SK-N-SH treated with all-trans-retinoic acid at 6 μM for 48 hours (cell line): ENCODE measurements around the gene CHMP6.

Source experiments
- ATAC-seq: fragments of 200-7000 bp; cut with Tn5 transposase; 3 replicates; pipeline ENCODE4 v1.9.1; 2020; ENCODE audit warnings: mild to moderate bottlenecking, moderate library complexity
- ARNTL ChIP-seq: fragments of 450-650 bp; formaldehyde crosslinking; IDR thresholded peaks from 2 replicates; pipeline ENCODE4 v1.5.0; 2020; ENCODE audit warnings: low read depth, mild to moderate bottlenecking, moderate library complexity, borderline replicate concordance
- BACH2 ChIP-seq: fragments of 250-450 bp; sonication (Bioruptor Pico); IDR thresholded peaks from 2 replicates; pipeline ENCODE4 v1.9.0; 2021; ENCODE audit warnings: mild to moderate bottlenecking, borderline replicate concordance
- CSDC2 ChIP-seq: fragments of 250-450 bp; sonication (Bioruptor Pico); IDR thresholded peaks from 2 replicates; pipeline ENCODE4 v1.5.0; 2020; ENCODE audit warnings: mild to moderate bottlenecking, moderate library complexity
- ESRRG ChIP-seq: fragments of 250-450 bp; sonication (Bioruptor Pico); IDR thresholded peaks from 2 replicates; pipeline ENCODE4 v1.6.1; 2021; ENCODE audit warnings: mild to moderate bottlenecking
- GLIS3 ChIP-seq: fragments of 250-450 bp; sonication (Bioruptor Pico); IDR thresholded peaks from 2 replicates; pipeline ENCODE4 v1.5.0; 2020; ENCODE audit warnings: mild to moderate bottlenecking, moderate library complexity
- ISL1 ChIP-seq: fragments of 250-450 bp; sonication (Bioruptor Pico); IDR thresholded peaks from 2 replicates; pipeline ENCODE4 v2.1.2; 2022; ENCODE audit warnings: mild to moderate bottlenecking, moderate library complexity
- OSR1 ChIP-seq: fragments of 250-450 bp; sonication (Bioruptor Pico); IDR thresholded peaks from 2 replicates; pipeline ENCODE4 v1.8.0; 2022; ENCODE audit warnings: moderate library complexity, mild to moderate bottlenecking, inconsistent platforms
- PATZ1 ChIP-seq: fragments of 250-450 bp; sonication (Bioruptor Pico); IDR thresholded peaks from 2 replicates; pipeline ENCODE4 v1.8.0; 2020; ENCODE audit warnings: mild to moderate bottlenecking, moderate library complexity, borderline replicate concordance
- POU6F1 ChIP-seq: fragments of 250-450 bp; sonication (Bioruptor Pico); IDR thresholded peaks from 2 replicates; pipeline ENCODE4 v1.8.0; 2021; ENCODE audit warnings: low read depth, mild to moderate bottlenecking, moderate library complexity, borderline replicate concordance
- PPARA ChIP-seq: fragments of 250-450 bp; sonication (Bioruptor Pico); IDR thresholded peaks from 2 replicates; pipeline ENCODE4 v1.5.0; 2020; ENCODE audit warnings: mild to moderate bottlenecking, borderline replicate concordance
- RARB ChIP-seq: fragments of 250-450 bp; sonication (Bioruptor Pico); IDR thresholded peaks from 2 replicates; pipeline ENCODE4 v1.8.0; 2021; ENCODE audit warnings: mild to moderate bottlenecking, moderate library complexity
- SNAI2 ChIP-seq: fragments of 250-450 bp; sonication (Bioruptor Pico); IDR thresholded peaks from 2 replicates; pipeline ENCODE4 v1.5.0; 2020; ENCODE audit warnings: mild to moderate bottlenecking, moderate library complexity
- TCF4 ChIP-seq: fragments of 250-450 bp; sonication (Bioruptor Pico); IDR thresholded peaks from 2 replicates; pipeline ENCODE4 v1.8.0; 2021; ENCODE audit warnings: mild to moderate bottlenecking, moderate library complexity, borderline replicate concordance
- TOX ChIP-seq: fragments of 250-450 bp; sonication (Bioruptor Pico); IDR thresholded peaks from 2 replicates; pipeline ENCODE4 v1.8.0; 2021; ENCODE audit warnings: mild to moderate bottlenecking, moderate library complexity, borderline replicate concordance
- TSHZ2 ChIP-seq: fragments of 250-450 bp; sonication (Bioruptor Pico); IDR thresholded peaks from 2 replicates; pipeline ENCODE4 v1.5.0; 2020; ENCODE audit warnings: mild to moderate bottlenecking, moderate library complexity
- ZC3H10 ChIP-seq: fragments of 250-450 bp; sonication (Bioruptor Pico); IDR thresholded peaks from 2 replicates; pipeline ENCODE4 v1.5.1; 2021; ENCODE audit warnings: mild to moderate bottlenecking, moderate library complexity
- ZFP3 ChIP-seq: fragments of 250-450 bp; sonication (Bioruptor Pico); IDR thresholded peaks from 2 replicates; pipeline ENCODE4 v1.5.0; 2020; ENCODE audit warnings: mild to moderate bottlenecking, moderate library complexity
- ZFP30 ChIP-seq: fragments of 450-650 bp; formaldehyde crosslinking; IDR thresholded peaks from 2 replicates; pipeline ENCODE4 v1.5.0; 2022; ENCODE audit warnings: mild to moderate bottlenecking, moderate library complexity
- ZNF565 ChIP-seq: fragments of 450-650 bp; formaldehyde crosslinking; conservative IDR thresholded peaks from 2 replicates; pipeline ENCODE4 v1.5.0; 2020; ENCODE audit warnings: low read depth, mild to moderate bottlenecking, moderate library complexity
- ZNF70 ChIP-seq: fragments of 450-650 bp; formaldehyde crosslinking; IDR thresholded peaks from 2 replicates; pipeline ENCODE4 v1.5.0; 2020; ENCODE audit warnings: mild to moderate bottlenecking, moderate library complexity
- ZNF8 ChIP-seq: fragments of 450-650 bp; formaldehyde crosslinking; IDR thresholded peaks from 2 replicates; pipeline ENCODE4 v1.5.0; 2020; ENCODE audit warnings: mild to moderate bottlenecking, moderate library complexity

The CHMP6 gene

GRCh38 chr17:80961541-80962330, 29.9 kb upstream of the CHMP6 start:
- ATAC-seq = no peak
- TF ChIP-seq ZFP30 (CRISPR knock-in tag) (no peak), CSDC2 (CRISPR knock-in tag) (no peak), PATZ1 (CRISPR knock-in tag) (no peak), PPARA (CRISPR knock-in tag) (no peak), ZFP3 (CRISPR knock-in tag) (no peak), SNAI2 (CRISPR knock-in tag) (no peak), ARNTL (no peak), RARB (no peak), ESRRG (no peak), GLIS3 (CRISPR knock-in tag) (no peak), TCF4 (CRISPR knock-in tag) (no peak), POU6F1 (CRISPR knock-in tag) (no peak), ISL1 (no peak), ZC3H10 (CRISPR knock-in tag) (no peak), TOX (no peak), ZNF70 (CRISPR knock-in tag) (no peak)

- no peak for TF ChIP-seq CSDC2 (CRISPR knock-in tag)
- TF ChIP-seq ZC3H10 (CRISPR knock-in tag) = no peak
- TF ChIP-seq ZNF565 = no peak
- TF ChIP-seq TSHZ2 = no peak
- no peak for TF ChIP-seq BACH2
- no peak for TF ChIP-seq ISL1
- no peak for TF ChIP-seq ZFP3 (CRISPR knock-in tag)
- no peak for TF ChIP-seq TOX
- TF ChIP-seq ESRRG = no peak
- TF ChIP-seq SNAI2 (CRISPR knock-in tag) = no peak
- no peak for TF ChIP-seq ARNTL
- TF ChIP-seq PATZ1 (CRISPR knock-in tag) = no peak
- no peak for ATAC-seq
Measured at GRCh38 chr17:80962356-80963329, 29.0 kb upstream of the CHMP6 start.

- TF ChIP-seq SNAI2 (CRISPR knock-in tag) = no peak
- TF ChIP-seq ESRRG = no peak
- no peak for TF ChIP-seq ZNF8 (CRISPR knock-in tag)
- TF ChIP-seq OSR1 (CRISPR knock-in tag) = no peak
- no peak for TF ChIP-seq ZFP3 (CRISPR knock-in tag)
- TF ChIP-seq POU6F1 (CRISPR knock-in tag) = no peak
- no peak for TF ChIP-seq ZNF565
- TF ChIP-seq PPARA (CRISPR knock-in tag) = no peak
- no peak for TF ChIP-seq BACH2
- TF ChIP-seq CSDC2 (CRISPR knock-in tag) = no peak
- no peak for ATAC-seq
Measured at GRCh38 chr17:80963812-80964543, 27.7 kb upstream of the CHMP6 start.
